ENCODE results near the gene PGF. TPM values are rescaled to one million over a fixed set of nuclear protein-coding genes. Genes with fewer than 3 reads are reported as not detected.

The PGF gene
- total RNA-seq, 1 donor from 2014 or later: 4.7 TPM

DNA sequence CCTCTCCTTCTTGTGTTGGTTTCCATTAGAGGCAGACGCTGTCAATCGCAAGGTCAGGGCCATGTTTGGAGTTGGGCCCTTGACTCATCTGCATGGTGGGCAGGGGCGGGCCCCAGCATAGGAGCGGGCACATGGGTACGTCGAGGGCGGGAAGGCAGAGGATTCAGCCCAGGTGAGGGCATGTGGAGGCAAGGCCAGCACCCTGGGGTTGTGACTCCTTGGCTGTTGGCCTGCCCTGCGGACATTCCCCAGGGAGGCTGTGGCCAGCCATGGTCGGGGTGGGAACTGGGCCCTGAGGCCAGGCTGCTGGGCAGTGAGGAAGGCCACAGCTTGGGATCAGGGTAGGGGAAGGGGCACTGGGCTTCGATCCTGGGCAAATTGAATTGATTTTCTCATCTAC is 42.6 kb downstream of the PGF start:
- H3K36me3 ChIP-seq: no peaks in the 10 kb centered on the region
- H3K4me3 ChIP-seq: no peak overlapping the region
- TF ChIP-seq, protein P1, sequence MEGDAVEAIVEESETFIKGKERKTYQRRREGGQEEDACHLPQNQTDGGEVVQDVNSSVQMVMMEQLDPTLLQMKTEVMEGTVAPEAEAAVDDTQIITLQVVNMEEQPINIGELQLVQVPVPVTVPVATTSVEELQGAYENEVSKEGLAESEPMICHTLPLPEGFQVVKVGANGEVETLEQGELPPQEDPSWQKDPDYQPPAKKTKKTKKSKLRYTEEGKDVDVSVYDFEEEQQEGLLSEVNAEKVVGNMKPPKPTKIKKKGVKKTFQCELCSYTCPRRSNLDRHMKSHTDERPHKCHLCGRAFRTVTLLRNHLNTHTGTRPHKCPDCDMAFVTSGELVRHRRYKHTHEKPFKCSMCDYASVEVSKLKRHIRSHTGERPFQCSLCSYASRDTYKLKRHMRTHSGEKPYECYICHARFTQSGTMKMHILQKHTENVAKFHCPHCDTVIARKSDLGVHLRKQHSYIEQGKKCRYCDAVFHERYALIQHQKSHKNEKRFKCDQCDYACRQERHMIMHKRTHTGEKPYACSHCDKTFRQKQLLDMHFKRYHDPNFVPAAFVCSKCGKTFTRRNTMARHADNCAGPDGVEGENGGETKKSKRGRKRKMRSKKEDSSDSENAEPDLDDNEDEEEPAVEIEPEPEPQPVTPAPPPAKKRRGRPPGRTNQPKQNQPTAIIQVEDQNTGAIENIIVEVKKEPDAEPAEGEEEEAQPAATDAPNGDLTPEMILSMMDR (IDR thresholded peaks at IDR 0.05): no peak
- H3K9me3 ChIP-seq: no peaks in the 10 kb centered on the region
- no peaks in the 10 kb centered on the region for H3K27me3 ChIP-seq
- no peak for DNase-seq
- no peak overlapping the region for H3K27ac ChIP-seq
- H3K4me1 ChIP-seq: peaks cover 12% of the 10 kb centered on the region
- intact Hi-C loops (cut with DNase I): loop anchor here (10.0 kb wide), 1 partner anchor 172 kb away; no protein-coding TSS in a partner anchor
- ATAC-seq: no peak

DNA sequence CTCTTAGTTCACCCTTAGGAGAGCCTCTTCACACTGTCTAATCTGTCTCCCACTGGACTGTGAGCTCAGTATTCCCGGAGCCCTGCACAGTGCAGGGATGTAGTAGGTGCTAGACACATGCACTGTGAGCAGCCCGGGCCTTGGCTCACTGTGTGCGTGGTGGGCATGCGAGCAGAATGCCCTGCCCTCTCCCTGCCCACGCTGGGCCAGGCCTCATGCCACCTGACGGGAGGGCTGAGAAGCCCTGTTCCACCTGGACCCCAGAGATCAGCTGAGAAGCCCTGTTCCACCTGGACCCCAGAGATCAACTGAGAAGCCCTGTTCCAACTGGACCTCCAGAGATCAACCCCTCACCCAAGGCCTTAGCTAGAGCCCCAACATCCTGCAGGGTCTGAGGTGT is 43.3 kb downstream of the PGF start:
- H3K4me1 ChIP-seq: peaks cover 19% of the 10 kb centered on the region
- no peaks in the 10 kb centered on the region for H3K27me3 ChIP-seq
- DNase-seq (no peak), ATAC-seq (no peak)
- TF ChIP-seq, protein P1 (IDR thresholded peaks at IDR 0.05): no peak
- H3K36me3 ChIP-seq: no peaks in the 10 kb centered on the region
- H3K9me3 ChIP-seq: no peaks in the 10 kb centered on the region
- no peak overlapping the region for H3K27ac ChIP-seq
- intact Hi-C loops (cut with DNase I): loop anchor here (10.0 kb wide), 1 partner anchor 173 kb away; no protein-coding TSS in a partner anchor
- H3K4me3 ChIP-seq: no peak overlapping the region

DNA sequence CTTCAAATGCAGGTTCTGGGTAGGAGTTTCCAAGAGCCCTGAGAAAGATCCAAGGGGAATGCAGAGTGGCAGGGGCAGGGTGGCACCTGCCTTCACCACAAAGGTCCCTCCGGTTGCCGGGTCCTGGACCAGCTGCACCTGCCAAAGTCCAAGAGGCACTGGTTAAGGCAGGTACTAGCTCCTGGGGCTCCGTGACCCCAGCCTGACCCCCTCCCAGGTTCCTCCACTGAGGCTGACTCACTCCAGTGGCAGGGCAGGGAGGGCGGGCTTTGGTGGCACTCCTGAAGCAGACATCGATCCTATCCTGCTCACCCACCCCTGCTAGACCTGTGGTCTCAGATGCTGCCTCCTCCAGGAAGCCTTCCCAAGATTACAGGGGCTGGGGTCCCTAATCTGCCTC is 43.7 kb downstream of the PGF start:
- intact Hi-C loops (cut with DNase I): loop anchor here (10.0 kb wide), 1 partner anchor 173 kb away; no protein-coding TSS in a partner anchor
- Histone ChIP-seq H3K27me3 (no peaks in the 10 kb centered on the region), H3K36me3 (peaks cover 1% of the 10 kb centered on the region), H3K9me3 (no peaks in the 10 kb centered on the region), H3K27ac (no peak overlapping the region), H3K4me3 (no peak overlapping the region), H3K4me1 (peaks cover 20% of the 10 kb centered on the region)
- DNase-seq: no peak
- ATAC-seq: no peak
- TF ChIP-seq, protein P1 (IDR thresholded peaks at IDR 0.05): no peak

DNA sequence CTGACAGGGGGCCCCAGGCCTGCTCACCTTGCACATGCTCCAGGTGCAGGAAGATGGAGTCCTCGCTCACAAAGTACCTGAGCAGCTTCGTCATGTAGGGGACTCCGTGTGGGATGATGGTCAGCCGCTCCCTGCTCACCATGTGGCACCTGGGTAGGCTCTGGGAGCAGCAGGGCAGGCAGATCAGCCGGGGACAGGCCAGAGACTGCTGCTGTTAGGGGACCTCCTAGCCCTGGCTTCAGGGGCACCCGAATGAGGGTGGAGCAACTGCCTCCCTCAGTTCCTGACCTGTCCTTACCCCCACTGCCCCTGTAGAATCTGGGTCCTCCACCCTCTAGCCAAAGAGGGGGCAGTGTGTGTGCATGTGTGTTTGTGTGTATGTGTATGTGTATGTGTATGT is 44.2 kb downstream of the PGF start:
- peaks cover 5% of the 10 kb centered on the region for H3K36me3 ChIP-seq
- H3K4me3 ChIP-seq: no peak overlapping the region
- H3K27ac ChIP-seq: no peak overlapping the region
- intact Hi-C loops (cut with DNase I): loop anchor here (10.0 kb wide), 1 partner anchor 174 kb away; no protein-coding TSS in a partner anchor
- H3K27me3 ChIP-seq: no peaks in the 10 kb centered on the region
- no peak for ATAC-seq
- H3K9me3 ChIP-seq: no peaks in the 10 kb centered on the region
- TF ChIP-seq, protein P1 (IDR thresholded peaks at IDR 0.05): no peak
- H3K4me1 ChIP-seq: peaks cover 20% of the 10 kb centered on the region
- DNase-seq: no peak

DNA sequence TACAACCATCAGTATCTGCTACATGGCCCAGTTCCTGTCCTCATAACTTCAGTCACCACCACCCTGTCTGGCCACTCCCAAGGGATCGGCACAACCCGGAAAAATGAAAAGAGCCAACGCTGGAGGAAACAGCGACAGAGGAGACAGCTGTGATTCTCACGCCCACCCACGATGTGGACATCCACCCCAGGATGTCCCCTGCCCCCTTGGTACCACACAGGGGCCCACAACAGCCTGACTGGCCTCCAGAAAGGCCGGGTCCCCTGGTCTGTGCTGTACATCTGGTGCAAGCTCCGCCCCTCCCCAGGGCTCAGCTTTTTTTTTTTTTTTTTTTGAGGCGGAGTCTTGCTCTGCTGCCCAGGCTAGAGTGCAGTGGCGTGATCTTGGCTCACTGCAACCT is 44.8 kb downstream of the PGF start:
- no peak for ATAC-seq

More for the DNA sequence above, 44.8 kb downstream of the PGF start:
- Histone ChIP-seq H3K27ac (no peak overlapping the region), H3K4me1 (peaks cover 20% of the 10 kb centered on the region), H3K27me3 (no peaks in the 10 kb centered on the region), H3K4me3 (no peak overlapping the region), H3K36me3 (peaks cover 5% of the 10 kb centered on the region), H3K9me3 (no peaks in the 10 kb centered on the region)
- intact Hi-C loops (cut with DNase I): loop anchor here (10.0 kb wide), 1 partner anchor 174 kb away; no protein-coding TSS in a partner anchor
- TF ChIP-seq, protein P1 (IDR thresholded peaks at IDR 0.05): no peak
- no peak for DNase-seq

All from upper lobe of right lung (tissue), 1 donor.